Breast epithelium (tissue), 3 donors: ENCODE measurements around the gene UBXN6.

Experiments used
- POLR2A ChIP-seq: fragments of 450-650 bp; IDR thresholded peaks from one replicate; pipeline ENCODE4 v1.6.1; 2016; ENCODE audit warnings: antibody characterized with exemption, mild to moderate bottlenecking, moderate library complexity
- TF ChIP-seq, protein P1 (sequence below), 3 donors: fragments of 450-650 bp; IDR thresholded peaks; one replicate each; pipeline ENCODE4 v1.5.1; 2016 to 2017; ENCODE audit warnings: antibody characterized with exemption in 3 of 3, mild to moderate bottlenecking in 3 of 3, moderate library complexity in 3 of 3

DNA sequence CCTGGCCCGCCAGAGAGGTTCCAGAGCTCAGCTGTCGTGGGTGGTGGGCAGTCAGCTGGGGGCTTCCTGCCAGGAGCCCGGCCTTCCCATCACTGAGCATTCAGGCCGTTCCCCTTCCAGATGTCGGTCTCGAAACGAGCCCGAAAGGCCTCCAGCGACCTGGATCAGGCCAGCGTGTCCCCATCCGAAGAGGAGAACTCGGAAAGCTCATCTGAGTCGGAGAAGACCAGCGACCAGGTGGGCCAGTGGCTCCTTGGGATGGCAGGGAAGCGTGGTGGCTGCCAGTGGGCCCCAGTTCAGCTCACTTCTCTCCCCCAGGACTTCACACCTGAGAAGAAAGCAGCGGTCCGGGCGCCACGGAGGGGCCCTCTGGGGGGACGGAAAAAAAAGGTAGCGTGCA, 33.9 kb upstream of the UBXN6 start:
- TF ChIP-seq, protein P1, sequence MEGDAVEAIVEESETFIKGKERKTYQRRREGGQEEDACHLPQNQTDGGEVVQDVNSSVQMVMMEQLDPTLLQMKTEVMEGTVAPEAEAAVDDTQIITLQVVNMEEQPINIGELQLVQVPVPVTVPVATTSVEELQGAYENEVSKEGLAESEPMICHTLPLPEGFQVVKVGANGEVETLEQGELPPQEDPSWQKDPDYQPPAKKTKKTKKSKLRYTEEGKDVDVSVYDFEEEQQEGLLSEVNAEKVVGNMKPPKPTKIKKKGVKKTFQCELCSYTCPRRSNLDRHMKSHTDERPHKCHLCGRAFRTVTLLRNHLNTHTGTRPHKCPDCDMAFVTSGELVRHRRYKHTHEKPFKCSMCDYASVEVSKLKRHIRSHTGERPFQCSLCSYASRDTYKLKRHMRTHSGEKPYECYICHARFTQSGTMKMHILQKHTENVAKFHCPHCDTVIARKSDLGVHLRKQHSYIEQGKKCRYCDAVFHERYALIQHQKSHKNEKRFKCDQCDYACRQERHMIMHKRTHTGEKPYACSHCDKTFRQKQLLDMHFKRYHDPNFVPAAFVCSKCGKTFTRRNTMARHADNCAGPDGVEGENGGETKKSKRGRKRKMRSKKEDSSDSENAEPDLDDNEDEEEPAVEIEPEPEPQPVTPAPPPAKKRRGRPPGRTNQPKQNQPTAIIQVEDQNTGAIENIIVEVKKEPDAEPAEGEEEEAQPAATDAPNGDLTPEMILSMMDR (IDR thresholded peaks at IDR 0.05) = no peak
- TF ChIP-seq POLR2A = no peak
